C1 segment of cervical spinal cord (tissue), 14 donors: ENCODE measurements around the gene PPP4C.

Experiments
- DNase-seq, 14 donors: peaks; one replicate each; lab custom pipeline; 2025; lab: John Stamatoyannopoulos, UW

The PPP4C gene

DNA sequence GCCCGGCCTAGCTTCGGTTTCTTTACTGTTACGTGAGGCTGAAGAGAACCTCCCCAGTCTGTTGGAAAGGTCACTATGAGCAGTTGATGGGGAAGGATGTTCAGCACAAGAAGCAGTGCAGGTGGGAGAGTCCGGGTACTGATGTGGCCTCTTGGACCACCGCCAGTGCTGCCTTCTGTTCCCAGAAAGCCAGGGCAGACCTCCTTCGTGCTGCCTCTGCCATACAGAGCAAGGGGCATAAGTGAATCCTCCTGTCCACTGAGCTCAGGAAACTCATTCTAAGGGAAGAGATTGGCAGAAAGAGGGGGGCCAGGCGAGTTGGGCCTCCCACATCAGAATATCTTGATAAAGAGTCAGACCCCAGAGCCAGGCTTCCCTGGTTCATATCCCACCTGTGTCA lies 3.7 kb downstream of the PPP4C start:
- DNase-seq, result peak in 1 of 14 donors; percentile 12

DNA sequence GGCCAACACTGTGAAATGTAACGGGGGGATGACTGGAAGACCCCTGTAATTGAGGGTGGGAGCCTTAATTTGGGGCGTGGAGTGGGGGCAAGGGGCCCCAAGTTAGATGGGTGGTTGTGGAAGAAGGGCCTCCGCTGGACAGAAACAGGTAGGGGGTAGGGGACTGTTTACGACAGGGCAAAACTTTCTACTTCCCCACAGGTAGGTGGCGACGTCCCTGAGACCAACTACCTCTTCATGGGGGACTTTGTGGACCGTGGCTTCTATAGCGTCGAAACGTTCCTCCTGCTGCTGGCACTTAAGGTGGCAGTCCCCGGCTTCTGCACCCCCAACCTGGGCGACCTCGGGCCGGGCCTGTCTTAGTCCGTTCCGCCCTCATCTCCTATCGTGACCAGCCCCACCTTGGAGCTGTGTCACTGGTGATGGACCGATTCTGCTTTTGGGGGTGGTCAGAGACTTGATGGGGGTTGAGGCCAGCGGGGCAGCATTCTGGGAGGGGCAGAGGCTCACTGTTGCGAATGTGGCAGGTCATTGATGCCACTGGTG lies 6.8 kb downstream of the PPP4C start:
- DNase-seq, result no peak

DNA sequence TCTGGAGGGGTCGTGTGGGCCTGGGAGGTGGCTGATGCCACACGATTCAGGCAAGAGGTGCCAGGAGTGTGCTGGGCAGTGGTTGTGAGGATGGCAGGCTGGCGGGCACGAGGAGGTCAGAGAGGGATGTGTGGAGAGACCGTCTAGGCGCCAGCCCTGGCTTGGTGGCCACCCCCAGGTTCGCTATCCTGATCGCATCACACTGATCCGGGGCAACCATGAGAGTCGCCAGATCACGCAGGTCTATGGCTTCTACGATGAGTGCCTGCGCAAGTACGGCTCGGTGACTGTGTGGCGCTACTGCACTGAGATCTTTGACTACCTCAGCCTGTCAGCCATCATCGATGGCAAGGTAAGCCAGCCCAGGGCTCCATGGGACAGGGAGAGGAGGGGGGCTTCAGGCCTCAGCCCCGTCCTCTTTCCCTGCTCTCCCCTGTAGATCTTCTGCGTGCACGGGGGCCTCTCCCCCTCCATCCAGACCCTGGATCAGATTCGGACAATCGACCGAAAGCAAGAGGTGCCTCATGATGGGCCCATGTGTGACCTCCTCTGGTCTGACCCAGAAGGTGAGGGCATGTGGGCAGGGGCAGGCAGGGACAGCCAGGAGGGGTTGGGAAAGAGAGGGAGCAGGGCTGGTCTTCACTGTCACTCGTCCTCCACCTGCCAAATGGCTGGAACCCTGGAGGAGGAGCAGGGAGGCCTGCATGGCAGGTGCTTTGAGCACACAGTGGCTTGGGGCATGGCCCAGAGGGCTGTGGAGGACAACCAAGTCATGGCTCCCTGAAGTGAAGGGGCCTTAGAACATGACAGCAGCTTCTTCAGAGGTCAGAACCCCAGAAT lies 7.6 kb downstream of the PPP4C start:
- DNase-seq, result no peak

DNA sequence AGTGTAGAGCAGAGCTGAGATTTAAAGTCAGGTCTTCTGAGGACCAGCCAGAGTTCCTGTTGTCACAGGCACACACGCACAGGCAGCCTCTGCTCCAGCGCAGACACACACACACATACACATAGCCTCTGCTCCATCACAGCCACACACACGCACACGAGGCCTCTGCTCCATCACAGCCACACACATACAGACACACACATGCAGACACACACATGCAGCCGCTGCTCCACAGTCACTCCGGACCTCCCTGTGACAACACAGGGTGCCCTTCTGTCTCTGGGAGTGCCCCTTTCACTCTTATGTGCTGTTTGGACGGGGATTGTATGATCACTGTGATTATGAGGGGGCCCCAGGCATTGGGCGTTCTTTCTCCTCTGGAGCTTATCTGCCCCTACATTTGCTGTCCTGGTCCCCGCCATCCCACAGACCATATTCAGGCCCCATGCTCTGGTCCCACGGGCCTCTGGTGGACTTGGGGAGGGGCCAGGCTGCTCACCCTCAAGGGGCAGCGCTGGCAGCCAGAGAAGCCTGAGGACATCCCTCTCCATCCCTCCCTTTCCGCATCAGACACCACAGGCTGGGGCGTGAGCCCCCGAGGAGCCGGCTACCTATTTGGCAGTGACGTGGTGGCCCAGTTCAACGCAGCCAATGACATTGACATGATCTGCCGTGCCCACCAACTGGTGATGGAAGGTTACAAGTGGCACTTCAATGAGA lies 8.5 kb downstream of the PPP4C start:
- no peak for DNase-seq

DNA sequence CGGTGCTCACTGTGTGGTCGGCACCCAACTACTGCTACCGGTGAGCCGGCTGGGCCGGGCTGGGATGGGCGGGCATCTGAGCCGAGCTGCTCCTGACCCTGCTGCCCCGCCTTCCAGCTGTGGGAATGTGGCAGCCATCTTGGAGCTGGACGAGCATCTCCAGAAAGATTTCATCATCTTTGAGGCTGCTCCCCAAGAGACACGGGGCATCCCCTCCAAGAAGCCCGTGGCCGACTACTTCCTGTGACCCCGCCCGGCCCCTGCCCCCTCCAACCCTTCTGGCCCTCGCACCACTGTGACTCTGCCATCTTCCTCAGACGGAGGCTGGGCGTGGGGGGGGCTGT lies 9.0 kb downstream of the PPP4C start:
- no peak for DNase-seq

DNA sequence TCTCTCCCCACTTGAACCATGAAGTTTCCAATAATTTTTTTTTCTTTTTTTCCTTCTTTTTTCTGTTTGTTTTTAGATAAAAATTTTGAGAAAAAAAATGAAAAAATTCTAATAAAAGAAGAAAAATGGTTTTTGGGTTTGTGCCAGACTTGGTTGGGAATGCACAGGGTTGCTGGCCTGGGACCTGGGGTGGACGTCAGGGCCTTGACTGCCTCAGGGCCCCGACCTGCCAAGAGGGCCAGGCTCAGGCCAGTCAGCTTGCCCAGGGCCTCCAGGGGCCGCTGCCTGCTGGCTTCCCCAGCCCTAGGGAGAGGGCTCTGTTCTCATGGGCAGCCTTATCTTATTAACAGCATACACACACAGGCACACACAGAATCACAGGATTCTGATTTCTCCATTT lies 9.5 kb downstream of the PPP4C start:
- no peak for DNase-seq

DNA sequence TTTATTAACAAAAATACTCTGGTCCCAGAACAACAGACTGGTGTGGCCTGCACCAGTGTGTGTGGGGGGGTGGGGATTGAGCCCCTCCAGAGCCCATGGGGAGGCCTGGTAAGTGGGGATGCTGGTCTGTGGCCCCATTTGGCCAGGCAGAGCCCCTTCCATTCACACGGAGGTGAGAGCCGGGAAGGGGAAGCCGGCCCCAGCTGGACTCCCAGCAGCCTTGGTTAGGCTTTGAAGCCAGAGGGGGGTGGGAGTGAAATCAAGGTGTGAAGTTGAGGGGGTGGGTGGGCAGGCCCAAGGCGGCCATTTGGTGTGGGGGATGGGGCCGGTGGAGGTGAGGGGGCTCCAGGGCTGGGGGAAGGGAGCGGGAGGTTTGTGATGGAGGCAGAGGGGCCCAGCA lies 10.0 kb downstream of the PPP4C start:
- DNase-seq, result no peak

DNA sequence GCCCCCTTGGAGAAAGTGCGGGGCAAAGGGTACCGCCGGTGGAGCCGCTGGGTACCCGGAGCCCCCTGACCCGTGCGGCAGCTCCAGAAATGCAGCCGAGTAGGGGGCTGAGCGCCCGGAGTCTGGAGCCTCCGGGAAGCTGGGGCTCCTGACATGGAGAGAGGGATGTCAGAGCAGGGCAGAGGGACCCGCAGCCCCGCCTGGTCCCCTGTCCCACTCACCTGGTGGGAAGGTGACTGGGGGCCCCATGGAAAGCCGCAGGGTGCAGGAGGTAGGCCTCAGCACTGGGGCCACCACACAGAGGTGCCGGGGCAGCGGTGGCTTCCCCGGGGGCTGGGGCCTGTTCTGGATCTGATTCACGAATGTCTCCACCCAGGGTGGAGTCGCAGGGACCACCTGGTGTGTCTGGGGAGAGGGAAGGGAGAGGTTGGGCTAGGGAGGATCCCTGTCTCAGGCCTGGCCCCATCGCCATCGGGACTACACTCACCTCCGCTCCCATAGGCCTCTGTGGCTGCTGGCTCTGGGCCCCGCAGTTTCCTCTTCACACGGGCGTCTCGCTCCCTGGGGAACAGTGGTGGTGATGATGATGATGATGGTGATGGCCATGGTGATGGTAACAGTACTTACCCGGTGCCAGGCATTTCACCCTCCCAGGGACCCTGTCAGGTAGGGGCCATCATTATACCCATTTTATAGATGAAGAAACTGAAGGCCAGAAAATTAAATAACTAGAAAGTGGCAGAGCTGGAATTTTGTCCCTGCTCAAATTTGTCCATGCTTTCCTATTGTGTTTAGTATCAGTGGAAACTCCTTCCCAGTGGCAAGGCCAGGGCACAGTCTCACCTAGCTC lies 10.7 kb downstream of the PPP4C start:
- DNase-seq, result no peak

DNA sequence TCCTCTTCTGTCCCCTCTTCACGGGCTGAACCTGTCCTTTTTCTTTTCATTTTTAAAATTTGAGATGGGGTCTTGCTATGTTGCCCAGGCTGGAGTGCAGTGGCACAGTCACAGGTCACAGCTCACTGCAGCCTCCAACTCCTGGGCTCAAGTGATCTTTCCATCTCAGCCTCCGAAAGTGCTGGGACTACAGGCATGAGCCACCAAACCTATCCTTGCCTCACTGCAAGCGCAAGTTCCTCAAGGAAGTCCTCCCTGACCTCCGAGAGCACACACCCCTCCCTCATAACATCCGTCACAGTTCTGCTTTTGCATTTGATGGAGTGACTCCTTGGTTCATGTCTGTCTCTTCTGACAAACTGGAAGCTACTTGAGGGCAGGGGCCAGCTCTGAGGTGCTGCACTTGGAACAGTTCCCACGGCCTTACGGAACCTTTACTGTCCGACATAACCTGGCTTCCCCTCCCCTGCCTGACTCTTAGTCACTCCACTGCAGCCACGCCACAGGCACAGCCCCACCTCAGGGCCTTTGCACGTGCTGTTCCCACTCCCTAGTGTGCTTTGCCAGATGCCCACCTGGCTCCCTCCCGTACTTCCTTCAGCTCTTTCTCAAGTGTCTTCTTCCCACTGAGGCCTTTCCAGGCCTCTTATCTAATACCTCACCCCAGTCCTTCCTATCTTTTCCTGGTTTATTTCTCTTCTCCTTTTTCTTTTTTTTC lies 11.5 kb downstream of the PPP4C start:
- no peak for DNase-seq

DNA sequence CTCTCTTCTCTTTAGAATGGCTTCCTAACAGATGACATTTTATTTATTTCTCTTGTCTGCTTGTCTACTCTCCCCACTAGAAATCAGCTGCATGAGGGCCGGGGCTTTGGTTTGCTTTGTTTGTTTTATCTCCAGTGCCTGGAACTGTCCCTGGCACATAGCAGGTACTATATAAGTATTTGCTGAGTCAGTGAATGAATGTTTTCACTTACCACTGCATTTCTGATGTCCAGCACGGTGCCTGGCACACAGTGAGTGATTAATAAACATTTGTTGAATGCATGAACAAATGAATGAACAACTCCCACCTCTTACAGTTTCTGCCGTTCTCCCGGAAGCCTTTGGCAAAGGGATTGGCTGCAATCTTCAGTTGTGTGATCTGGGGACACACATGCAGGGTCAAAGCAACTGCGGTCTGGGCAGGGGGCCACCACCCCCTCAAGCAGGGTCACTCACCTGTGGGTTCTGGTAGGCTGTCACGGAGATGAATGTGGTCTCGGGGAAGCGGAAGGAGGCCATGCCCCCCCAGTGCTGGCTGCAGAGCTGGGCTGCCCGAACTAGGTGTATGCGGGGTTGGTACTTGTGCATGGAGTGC lies 12.5 kb downstream of the PPP4C start:
- DNase-seq, result no peak

DNA sequence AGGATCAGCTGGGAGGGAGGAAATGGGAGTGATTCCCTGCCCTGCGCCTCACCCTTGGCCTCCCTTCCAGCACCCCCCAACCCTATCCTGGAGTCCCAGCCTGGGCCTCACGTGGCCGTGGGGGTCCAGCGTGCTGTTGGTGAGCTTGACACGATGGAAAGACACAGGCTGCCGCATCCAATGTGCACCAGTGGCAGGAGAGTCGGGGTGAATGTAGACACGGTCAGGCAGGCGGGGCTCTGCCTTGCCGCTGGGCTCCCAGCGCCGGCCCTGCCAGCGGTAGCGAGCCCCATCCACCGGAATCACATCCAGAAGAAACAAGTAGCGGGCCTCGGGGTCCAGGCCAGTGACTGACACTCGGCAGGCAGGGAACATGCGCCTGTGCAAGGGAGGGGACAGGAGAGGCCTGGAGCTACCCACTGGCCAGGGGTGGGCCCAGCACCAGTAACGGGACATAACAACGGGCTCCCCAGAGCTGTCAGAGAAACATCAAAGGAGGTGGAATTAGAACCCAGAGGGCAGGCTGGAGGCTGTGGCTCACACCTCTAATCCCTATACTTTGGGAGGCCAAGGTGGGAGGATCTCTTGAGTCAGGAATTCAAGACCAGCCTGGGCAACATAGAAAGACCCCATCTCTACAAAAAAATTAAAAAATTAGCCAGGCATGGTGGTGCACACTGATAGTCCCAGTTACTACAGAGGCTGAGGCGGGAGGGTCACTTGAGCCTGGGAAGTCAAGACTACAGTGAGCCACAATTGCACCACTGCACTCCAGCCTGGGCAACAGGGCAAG lies 13.2 kb downstream of the PPP4C start:
- no peak for DNase-seq

DNA sequence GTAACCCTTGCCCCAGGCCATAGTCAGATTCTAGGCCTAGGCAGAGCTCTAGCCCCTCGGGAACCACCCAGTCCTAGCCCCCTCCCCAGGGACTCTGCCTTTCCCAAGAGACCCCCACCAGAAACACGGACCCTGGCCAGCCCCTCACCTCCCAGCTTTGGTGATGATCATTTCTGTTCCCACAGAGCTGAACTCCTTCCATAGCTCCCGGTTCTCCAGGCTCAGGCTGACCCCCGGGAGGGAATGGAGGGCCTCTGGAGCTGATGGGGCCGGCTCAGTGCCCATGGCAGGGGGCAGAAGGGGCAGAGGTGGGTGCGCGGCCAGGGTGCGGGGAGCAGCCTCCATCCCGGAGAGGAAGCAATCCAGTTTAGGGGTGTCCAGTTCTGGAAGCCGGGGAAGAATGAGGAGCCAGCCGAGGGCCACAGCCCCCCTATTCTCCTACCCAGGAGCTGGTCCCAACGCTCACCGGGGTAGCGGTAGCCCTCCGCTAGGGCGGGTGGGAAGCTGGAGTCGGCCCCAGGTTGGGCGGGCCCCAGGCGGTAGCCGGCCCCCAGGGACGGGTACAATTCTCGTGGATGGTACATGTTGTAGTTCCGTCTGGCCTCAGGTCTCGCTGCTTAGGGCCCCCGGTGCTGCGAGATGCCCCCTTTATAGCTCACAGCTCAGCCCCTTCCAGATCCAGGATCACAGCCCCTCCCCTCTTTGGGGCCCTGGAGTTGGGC lies 15.0 kb downstream of the PPP4C start:
- peak in 1 of 14 donors; percentile 8 for DNase-seq

DNA sequence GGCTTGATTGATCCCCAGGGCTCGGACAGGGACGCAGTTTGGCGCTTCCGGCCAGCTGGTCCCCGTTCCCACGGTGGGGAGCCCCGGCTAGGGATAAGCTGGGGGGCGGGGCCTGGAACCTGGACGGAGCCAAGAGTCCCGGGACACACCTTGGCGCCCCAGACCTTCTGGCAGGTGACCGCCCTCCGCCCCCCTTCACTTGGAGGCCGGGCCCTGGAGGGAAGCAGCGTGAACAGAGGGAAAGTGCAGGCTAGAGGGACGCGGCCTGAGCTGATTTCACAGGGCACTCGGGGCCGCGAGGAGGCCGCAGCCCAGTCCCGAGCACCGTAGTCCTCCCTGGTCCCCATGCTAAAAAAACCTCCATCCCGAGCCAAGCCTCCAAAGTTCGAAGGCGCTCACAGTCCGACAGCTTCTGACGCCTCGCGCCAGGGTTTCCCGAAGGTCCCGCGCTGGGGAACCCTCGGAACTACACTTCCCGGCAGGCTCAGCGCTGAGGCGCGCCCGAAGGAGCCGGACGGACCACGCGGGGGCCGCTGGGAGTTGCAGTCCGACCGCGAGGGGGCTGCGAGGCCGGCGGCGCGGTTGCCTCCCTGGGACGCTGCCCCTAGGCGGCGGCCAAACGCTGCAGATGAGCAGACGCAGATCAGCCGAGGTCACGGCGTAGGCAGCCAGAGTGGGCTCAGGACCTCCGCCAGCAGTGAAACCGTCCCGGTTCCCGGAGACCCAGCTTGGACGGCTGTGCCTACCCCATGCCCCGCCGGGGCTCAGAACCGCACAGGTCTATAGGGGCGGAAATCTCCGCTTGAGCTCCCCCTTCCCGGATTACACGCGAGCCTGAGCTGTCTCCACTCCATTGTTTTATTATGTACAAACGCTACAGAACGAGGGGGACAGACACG lies 15.9 kb downstream of the PPP4C start, which contains the start of gene TBX6:
TBX6 (minus strand) TSS at position 451 of the 899 bp plus-strand sequence. CDS start 731 bp downstream, outside the sequence.
- DNase-seq, result peak; percentile 32 to 93 (median 80)

DNA sequence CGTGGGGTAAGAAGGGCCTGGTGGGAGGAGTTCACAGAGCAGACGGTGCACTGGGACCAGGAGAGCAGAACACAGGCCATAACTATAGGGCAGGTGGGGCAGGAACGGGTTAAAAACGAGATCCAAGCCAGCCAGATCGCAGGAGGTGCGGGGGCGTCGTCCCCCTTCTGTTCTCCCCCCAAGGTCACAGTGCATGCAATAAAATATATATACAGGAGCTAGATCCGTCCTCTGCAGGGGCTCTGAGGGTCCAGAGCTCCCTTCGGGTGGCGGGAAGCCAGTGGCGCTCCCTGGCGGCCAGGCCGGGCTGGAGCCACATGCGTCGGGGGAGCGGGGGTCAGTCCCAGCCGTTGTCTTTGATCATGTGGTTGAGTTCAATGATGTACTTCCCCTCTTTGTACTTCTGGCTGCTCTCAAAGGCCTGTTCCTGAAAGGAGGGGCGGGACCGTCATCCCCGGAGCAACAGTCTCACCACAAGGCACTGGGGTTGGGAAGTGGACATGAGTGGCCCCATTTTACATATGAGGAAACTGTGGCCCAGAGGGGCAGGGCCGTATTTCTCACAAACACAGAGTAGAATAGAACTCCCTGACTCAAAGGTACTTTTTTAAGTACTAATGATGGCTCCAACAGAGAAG lies 16.7 kb downstream of the PPP4C start:
- DNase-seq, result peak in 13 of 14 donors; percentile 14 to 81 (median 56)

DNA sequence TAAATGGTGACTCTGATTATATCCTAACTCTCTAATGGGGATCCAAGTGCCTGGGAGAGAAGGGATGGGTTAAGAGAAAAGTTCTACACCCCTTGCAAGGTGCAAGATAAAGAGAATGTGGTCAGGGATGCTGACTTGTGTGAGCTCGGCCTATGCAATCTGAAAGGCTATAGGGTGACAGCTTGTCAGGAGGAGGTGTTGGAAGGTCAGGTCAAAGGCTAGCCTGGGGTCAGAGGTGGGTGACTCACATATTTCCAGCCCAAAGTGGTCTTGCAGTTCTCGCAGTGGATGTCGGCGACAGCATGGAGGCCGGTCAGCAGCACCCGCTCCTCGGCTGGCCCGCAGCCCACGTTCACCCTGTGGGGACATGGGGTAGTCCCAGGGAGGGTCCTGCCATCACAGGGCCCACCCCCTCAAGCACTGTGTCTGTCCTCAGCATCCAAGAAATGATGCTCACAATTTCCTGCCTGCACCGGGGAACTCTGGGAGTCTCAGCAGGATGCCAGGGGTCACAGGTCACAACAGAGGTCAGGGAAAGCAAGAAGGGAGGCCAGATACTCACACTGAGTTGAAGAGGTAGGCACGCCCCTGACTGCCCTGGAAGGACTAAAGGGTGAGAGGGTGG lies 18.9 kb downstream of the PPP4C start:
- peak in 1 of 14 donors; percentile 18 for DNase-seq

DNA sequence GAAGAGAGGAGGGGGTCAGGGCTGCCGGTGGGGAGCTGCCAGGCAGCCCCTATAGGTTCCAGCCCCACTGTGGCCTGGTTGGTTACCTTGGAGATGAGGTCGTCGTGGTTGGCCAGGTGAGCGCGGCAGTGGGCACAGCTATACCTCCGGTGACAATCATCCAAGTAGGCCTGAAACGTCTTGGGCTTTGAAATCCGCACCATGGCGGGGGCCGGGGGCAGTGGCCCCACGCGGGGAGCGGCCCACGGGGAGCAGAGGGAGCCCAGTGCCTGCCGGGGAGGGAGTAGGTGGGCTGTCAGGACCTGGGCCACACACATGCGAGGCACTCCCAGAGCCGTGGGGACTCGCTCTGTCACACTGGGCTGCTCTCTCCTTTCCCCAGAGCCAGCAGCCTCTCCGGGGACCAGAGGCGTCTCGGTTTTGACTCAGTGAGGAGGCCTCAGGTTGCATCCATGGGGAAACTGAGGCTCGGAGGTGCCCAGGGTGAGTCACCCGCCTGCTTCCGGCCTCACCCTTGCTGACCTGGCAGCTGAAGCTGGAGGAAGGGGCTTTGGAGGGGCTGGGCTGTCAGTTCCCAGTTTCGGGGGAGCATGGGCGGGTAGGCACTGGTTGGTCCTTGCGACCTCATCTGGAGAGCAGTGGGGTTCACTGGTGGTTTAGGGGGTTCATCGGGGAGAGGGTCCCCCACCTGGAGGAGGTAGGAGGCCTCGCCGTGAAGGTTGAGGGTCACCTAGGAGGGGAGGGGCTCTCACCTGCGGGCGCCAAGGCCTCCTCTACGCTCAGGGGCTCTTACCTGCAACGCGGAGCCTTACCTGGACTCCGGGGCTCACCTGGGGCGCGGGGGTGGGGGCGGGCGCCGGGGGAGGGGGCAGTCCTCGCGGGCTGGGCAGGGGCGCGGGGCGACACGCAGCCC lies 19.6 kb downstream of the PPP4C start:
- DNase-seq, result peak in 5 of 14 donors; percentile 5 to 45 (median 23)
